Astrocyte (in vitro differentiated cells and primary cell): ENCODE data around the gene SPATA31C1.

Experiments
- EZH2 ChIP-seq: IDR thresholded peaks from 2 replicates; pipeline ENCODE4 v1.6.1; 2012; ENCODE audit warnings: mild to moderate bottlenecking, low read length, inconsistent platforms; ENCODE audit not compliant: insufficient read depth
- TF ChIP-seq, protein P1 (sequence below): IDR thresholded peaks from 2 replicates; pipeline ENCODE4 v1.5.1; 2011; ENCODE audit warnings: low read depth, mild to moderate bottlenecking, inconsistent platforms, low read length, moderate library complexity; ENCODE audit not compliant: insufficient read depth

GRCh38 chr9:87874304-87874623 is 43.5 kb upstream of the SPATA31C1 start:
- no peak for TF ChIP-seq EZH2
- TF ChIP-seq, protein P1, sequence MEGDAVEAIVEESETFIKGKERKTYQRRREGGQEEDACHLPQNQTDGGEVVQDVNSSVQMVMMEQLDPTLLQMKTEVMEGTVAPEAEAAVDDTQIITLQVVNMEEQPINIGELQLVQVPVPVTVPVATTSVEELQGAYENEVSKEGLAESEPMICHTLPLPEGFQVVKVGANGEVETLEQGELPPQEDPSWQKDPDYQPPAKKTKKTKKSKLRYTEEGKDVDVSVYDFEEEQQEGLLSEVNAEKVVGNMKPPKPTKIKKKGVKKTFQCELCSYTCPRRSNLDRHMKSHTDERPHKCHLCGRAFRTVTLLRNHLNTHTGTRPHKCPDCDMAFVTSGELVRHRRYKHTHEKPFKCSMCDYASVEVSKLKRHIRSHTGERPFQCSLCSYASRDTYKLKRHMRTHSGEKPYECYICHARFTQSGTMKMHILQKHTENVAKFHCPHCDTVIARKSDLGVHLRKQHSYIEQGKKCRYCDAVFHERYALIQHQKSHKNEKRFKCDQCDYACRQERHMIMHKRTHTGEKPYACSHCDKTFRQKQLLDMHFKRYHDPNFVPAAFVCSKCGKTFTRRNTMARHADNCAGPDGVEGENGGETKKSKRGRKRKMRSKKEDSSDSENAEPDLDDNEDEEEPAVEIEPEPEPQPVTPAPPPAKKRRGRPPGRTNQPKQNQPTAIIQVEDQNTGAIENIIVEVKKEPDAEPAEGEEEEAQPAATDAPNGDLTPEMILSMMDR: no peak
